Measurements from ENCODE around the gene IGLL1.

DNA sequence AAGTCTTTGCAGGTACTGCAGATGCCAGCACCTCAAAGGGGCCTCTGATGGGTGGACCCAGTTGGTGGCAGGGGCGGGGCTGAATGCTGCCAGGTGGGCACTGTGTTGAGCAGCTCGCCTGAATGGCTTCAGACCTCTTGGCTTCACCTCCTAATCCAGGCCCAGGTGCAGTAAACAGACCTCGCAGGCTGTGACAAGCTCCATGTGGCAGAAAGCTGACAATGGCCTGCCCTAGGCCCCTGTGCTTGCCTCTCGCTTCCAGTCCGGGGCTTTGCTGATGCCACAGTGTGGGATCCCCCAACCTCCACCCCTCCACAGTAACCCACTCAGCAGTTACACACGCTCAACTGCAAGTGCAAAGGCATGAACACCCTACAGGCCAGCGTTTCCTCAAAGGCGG lies 9.4 kb downstream of the IGLL1 start:
- TF ChIP-seq CTCF (IDR thresholded peaks at IDR 0.05; ENCODE audit: poor library complexity): no peak
- no peak for TF ChIP-seq EZH2phosphoT487 (IDR thresholded peaks at IDR 0.05; ENCODE audit: low read depth, severe bottlenecking, unreplicated experiment)
